K562 (cell line): ENCODE data around the gene CILP. TPM values are rescaled to one million over a fixed set of nuclear protein-coding genes. Genes with fewer than 3 reads are reported as not detected.
A peak's percentile ranks its signal among the peaks of the same experiment; 100 is the strongest.

Source experiments
- ATAC-seq: fragments of 200-7000 bp; cut with Tn5 transposase; 3 replicates; pipeline ENCODE4 v1.9.1; 2020; ENCODE audit warnings: moderate library complexity
- BruUV-seq: library from RNA; stranded (reverse); fragments of 400-500 nt; replicated peaks from 2 replicates; lab custom pipeline; 2021; lab: Mats Ljungman, UMichigan
- CTCF ChIA-PET: fragments of 300-600 bp; formaldehyde crosslinking; extraction: SDS; loops from one replicate; lab custom pipeline; 2021; ENCODE audit warnings: low intra/inter-chr PET ratio; lab: Yijun Ruan, JAX
- POLR2A ChIA-PET: fragments of 300-600, 350-650 bp; sonication (Branson Sonifier 250); formaldehyde crosslinking; extraction: SDS; loops from one replicate; lab custom pipeline; 2021; ENCODE audit warnings: antibody characterized with exemption, inconsistent platforms; lab: Yijun Ruan, JAX
- DNase-seq, 4 experiments: peaks; one replicate each; pipeline versions ENCODE4 v3.0.0 to v3.0.0-alpha.2; 2011 to 2018; ENCODE audit warnings: low spot score in 3 of 4, mixed read lengths in 3 of 4; ENCODE audit errors: extremely low read depth in 1 of 4
- FAIRE-seq: peaks from 2 replicates; lab custom pipeline; 2011; peaks lifted over from hg19 to GRCh38; lab: Jason Lieb, UNC
- H2AFZ ChIP-seq: 2 replicates; pipeline ENCODE4 v1.6.0; 2011; ENCODE audit warnings: low read depth, low read length, control low read depth, inconsistent platforms
- H3K27ac ChIP-seq: fragments of 200-600 bp; 3 replicates; pipeline ENCODE4 v1.8.0; 2011; ENCODE audit warnings: low read depth, mild to moderate bottlenecking, control low read depth, inconsistent platforms, low read length, moderate library complexity, mixed read lengths; ENCODE audit errors: extremely low read depth
- H3K27me3 ChIP-seq, 2 experiments: fragments of 300-600 bp in 1 of 2; 2 replicates in 1 of 2; 3 replicates in 1 of 2; pipeline versions ENCODE4 v1.6.0 to v1.8.0; 2011; ENCODE audit warnings: inconsistent platforms in 2 of 2, low read length in 2 of 2, mild to moderate bottlenecking in 1 of 2, mixed read lengths in 1 of 2, moderate library complexity in 1 of 2; ENCODE audit not compliant: control insufficient read depth in 2 of 2, insufficient read depth in 2 of 2
- H3K36me3 ChIP-seq: fragments of 300-600 bp; 3 replicates; pipeline ENCODE4 v1.8.0; 2011; ENCODE audit warnings: mild to moderate bottlenecking, low read length, inconsistent platforms; ENCODE audit not compliant: control insufficient read depth, insufficient read depth
- H3K4me1 ChIP-seq, 2 experiments: fragments of 200-600 bp in 1 of 2; replicated peaks in 1 of 2; 2 replicates in 1 of 2; 3 replicates in 1 of 2; pipeline versions ENCODE4 v1.5.1 to v1.8.0; 2011; ENCODE audit warnings: inconsistent platforms in 2 of 2, low read length in 2 of 2, mild to moderate bottlenecking in 1 of 2, mixed read lengths in 1 of 2, moderate library complexity in 1 of 2; ENCODE audit not compliant: control insufficient read depth in 2 of 2, insufficient read depth in 2 of 2
- H3K4me2 ChIP-seq: 2 replicates; pipeline ENCODE4 v1.6.1; 2011; ENCODE audit warnings: low read length, control low read depth, inconsistent platforms, mixed read lengths; ENCODE audit not compliant: insufficient read depth
- H3K4me3 ChIP-seq: fragments of 200-600 bp; sonication (generic), shearing (Covaris generic); 2 replicates; pipeline ENCODE4 v1.5.1; 2016; ENCODE audit warnings: control low read depth, inconsistent platforms
- H3K79me2 ChIP-seq: fragments of 200-600 bp; 3 replicates; pipeline ENCODE4 v1.8.0; 2011; ENCODE audit warnings: low read length, inconsistent platforms; ENCODE audit not compliant: control insufficient read depth, insufficient read depth
- H3K9ac ChIP-seq, 2 experiments: 2 replicates each; pipeline versions ENCODE4 v1.6.0 to v1.6.1; 2011; ENCODE audit warnings: low read depth in 2 of 2, low read length in 2 of 2, control low read depth in 1 of 2, inconsistent platforms in 1 of 2, mild to moderate bottlenecking in 1 of 2, mixed read lengths in 1 of 2; ENCODE audit not compliant: insufficient read depth in 1 of 2
- H3K9me1 ChIP-seq: one replicate; pipeline ENCODE4 v1.6.0; 2011; ENCODE audit warnings: inconsistent platforms, mild to moderate bottlenecking, low read length, moderate library complexity; ENCODE audit not compliant: control insufficient read depth, insufficient read depth
- H3K9me3 ChIP-seq: replicated peaks from 2 replicates; pipeline ENCODE4 v1.5.1; 2011; ENCODE audit warnings: low read depth, low read length, inconsistent platforms; ENCODE audit not compliant: control insufficient read depth, insufficient read depth
- H4K20me1 ChIP-seq: replicated peaks from 2 replicates; pipeline ENCODE4 v1.6.1; 2011; ENCODE audit warnings: low read length, inconsistent platforms, mixed read lengths; ENCODE audit not compliant: control insufficient read depth, insufficient read depth
- CAMTA2 ChIP-seq: fragments of 250-450 bp; sonication (Bioruptor Pico); conservative IDR thresholded peaks from 2 replicates; pipeline ENCODE4 v1.5.1; 2022
- CBFA2T3 ChIP-seq: fragments of 450-650 bp; IDR thresholded peaks from 2 replicates; pipeline ENCODE4 v1.6.1; 2017
- NFE2L1 ChIP-seq: fragments of 450-650 bp; IDR thresholded peaks from 2 replicates; pipeline ENCODE4 v1.6.1; 2016; ENCODE audit warnings: missing genetic modification characterization, low read depth, mild to moderate bottlenecking, missing compliant biosample characterization, moderate library complexity, borderline replicate concordance
- RNF219 ChIP-seq: fragments of 250-450 bp; sonication (Bioruptor Pico); IDR thresholded peaks from 2 replicates; pipeline ENCODE4 v1.5.0; 2022; ENCODE audit warnings: mild to moderate bottlenecking
- SNAPC5 ChIP-seq: fragments of 250-450 bp; sonication (Bioruptor Pico); IDR thresholded peaks from 2 replicates; pipeline ENCODE4 v1.8.0; 2021; ENCODE audit warnings: moderate library complexity, mild to moderate bottlenecking, inconsistent platforms
- SOX6 ChIP-seq: fragments of 450-650 bp; IDR thresholded peaks from 2 replicates; pipeline ENCODE4 v1.6.1; 2014; ENCODE audit warnings: mild to moderate bottlenecking
- TCF3 ChIP-seq: sonication (generic); formaldehyde crosslinking; IDR thresholded peaks from 2 replicates; pipeline ENCODE4 v1.4.0; 2020; ENCODE audit warnings: mild to moderate bottlenecking, missing genetic modification reagents
- THRAP3 ChIP-seq: fragments of 450-650 bp; IDR thresholded peaks from 2 replicates; pipeline ENCODE4 v1.6.1; 2016; ENCODE audit warnings: mild to moderate bottlenecking, inconsistent platforms, borderline replicate concordance
- YBX1 ChIP-seq: fragments of 450-650 bp; IDR thresholded peaks from 2 replicates; pipeline ENCODE4 v1.7.1; 2016; ENCODE audit warnings: mild to moderate bottlenecking
- ZFPM2 ChIP-seq: fragments of 250-450 bp; sonication (Bioruptor Pico); IDR thresholded peaks from 2 replicates; pipeline ENCODE4 v1.5.1; 2022; ENCODE audit warnings: mild to moderate bottlenecking
- ZNF347 ChIP-seq: fragments of 450-650 bp; formaldehyde crosslinking; IDR thresholded peaks from 2 replicates; pipeline ENCODE4 v1.4.0; 2020; ENCODE audit warnings: low read depth, mild to moderate bottlenecking, moderate library complexity
- ZNF436 ChIP-seq: fragments of 250-450, 450-650 bp; sonication (Bioruptor Pico); formaldehyde crosslinking; IDR thresholded peaks from 2 replicates; pipeline ENCODE4 v1.7.0; 2020; ENCODE audit warnings: mild to moderate bottlenecking
- ZNF507 ChIP-seq: conservative IDR thresholded peaks from 2 replicates; pipeline ENCODE4 v1.6.1; 2017; ENCODE audit warnings: missing genetic modification characterization, missing compliant biosample characterization
- ZSCAN32 ChIP-seq: fragments of 450-650 bp; formaldehyde crosslinking; IDR thresholded peaks from 2 replicates; pipeline ENCODE4 v1.4.0; 2020; ENCODE audit warnings: mild to moderate bottlenecking, moderate library complexity
- WGBS: fragments of 100-300 bp; shearing (Covaris generic); methylation state at CpG from one replicate; pipeline ENCODE4 v1.1.6; 2016; ENCODE audit warnings: low coverage, mixed read lengths; ENCODE audit not compliant: insufficient coverage; ENCODE audit errors: missing lambda C conversion rate; 5-methylcytosine and 5-hydroxymethylcytosine counted together
- in situ Hi-C: fragments of 300-500 bp; cut with MboI; formaldehyde crosslinking; loops from 4 replicates; pipeline ENCODE4 v1.15.0; 2018; ENCODE audit warnings: inconsistent platforms, mixed read lengths
- intact Hi-C: fragments of 100-400 bp; cut with micrococcal nuclease; formaldehyde crosslinking; loops from 2 replicates; pipeline ENCODE4 v1.14.2; 2022
- polyA plus RNA-seq, 8 experiments: library from polyadenylated mRNA; depleted of rRNA in 4 of 8; stranded (reverse) in 5 of 8; unstranded in 3 of 8; fragments of >200 nt; fragmentation: Nextera tagmentation in 2 of 8; fragmentation: Illumina TruSeq in 1 of 8; extraction: Ambion mirVana in 2 of 8; extraction: Trizol in 1 of 8; gene quantifications; 2 replicates each; pipeline versions ENCODE4 v1.2.1 to v1.2.3, GENCODE V29; 2011 to 2014; ENCODE audit warnings: inconsistent platforms in 1 of 8, missing spikeins in 1 of 8
- total RNA-seq, 7 experiments: library from RNA; depleted of rRNA in 6 of 7; stranded (reverse); fragments of >200 nt in 6 of 7; fragmentation: Illumina TruSeq in 2 of 7; extraction: Trizol in 2 of 7; gene quantifications; 2 replicates each; pipeline versions ENCODE4 v1.2.1 to v1.2.3, GENCODE V29; 2011 to 2021; ENCODE audit warnings: low replicate concordance in 1 of 7

Gene CILP
- total and polyA plus RNA-seq, 9 of the 15 experiments (the other 6 are each of a cell fraction or from before 2014, with no cell fraction given), result 0.03 TPM; not detected in 8

- peaks cover 12 to 22% of the 10 kb centered on the region in 2 experiments; a peak in 3 of 5 replicates for H3K4me1 ChIP-seq
- ATAC-seq (no peak), DNase-seq (no peak)
- ChIA-PET POLR2A (interaction anchor here (1.0 kb wide), 1 partner anchor 65 kb away, joined by 3 read pairs; the partner anchor contains the start of gene PARP16), CTCF (no interaction called here)
- H4K20me1 ChIP-seq, result no peaks in the 10 kb centered on the region
- WGBS, result 32% methylated on average over 2 of the region's 2 CpGs
- BruUV-seq, result no TSS peak
- H3K27ac ChIP-seq, result no peak overlapping the region; the same call in 2 of the 3 replicates
- H3K4me2 ChIP-seq, result no peak overlapping the region
- H3K9ac ChIP-seq, result no peak overlapping the region
- in situ Hi-C loops, result no loop called here
- H2AFZ ChIP-seq, result peak overlapping the region; percentile 71
- no peaks in the 10 kb centered on the region for H3K9me3 ChIP-seq
- H3K27me3 ChIP-seq, result no peaks in the 10 kb centered on the region
- H3K9me1 ChIP-seq, result no peaks in the 10 kb centered on the region
- TF ChIP-seq NFE2L1 (tag) (no peak), SOX6 (no peak), ZNF436 (CRISPR knock-in tag) (no peak)
- TF ChIP-seq, all 486 proteins: peak for 0
- intact Hi-C loops, result no loop called here
- Histone ChIP-seq H3K79me2 (no peaks in the 10 kb centered on the region), H3K36me3 (no peaks in the 10 kb centered on the region), H3K4me3 (no peak overlapping the region)
- no peak for FAIRE-seq
Observed at GRCh38 chr15:65221697-65222096, 10.4 kb upstream of the CILP start.

GRCh38 chr15:65219137-65219536, 7.9 kb upstream of the CILP start:
- Histone ChIP-seq H3K79me2 (no peaks in the 10 kb centered on the region), H2AFZ (no peak overlapping the region; the same call in 1 of the 2 replicates), H3K9ac (no peak overlapping the region), H3K27me3 (no peaks in the 10 kb centered on the region), H3K27ac (no peak overlapping the region; the same call in 2 of the 3 replicates), H3K36me3 (no peaks in the 10 kb centered on the region), H4K20me1 (no peaks in the 10 kb centered on the region), H3K4me3 (no peak overlapping the region), H3K4me1 (peaks cover 6 to 18% of the 10 kb centered on the region in 2 experiments; a peak in 3 of 5 replicates), H3K4me2 (no peak overlapping the region), H3K9me3 (no peaks in the 10 kb centered on the region), H3K9me1 (no peaks in the 10 kb centered on the region)
- no TSS peak for BruUV-seq
- TF ChIP-seq RNF219 (CRISPR knock-in tag), result no peak
- TF ChIP-seq ZSCAN32 (CRISPR knock-in tag), result no peak
- no peak for TF ChIP-seq CAMTA2 (CRISPR knock-in tag)
- no peak for TF ChIP-seq ZNF507 (tag)
- no peak for TF ChIP-seq SNAPC5 (CRISPR knock-in tag)
- no peak for TF ChIP-seq CBFA2T3
- no peak for TF ChIP-seq TCF3
- TF ChIP-seq ZNF347, result no peak
- TF ChIP-seq ZFPM2 (CRISPR knock-in tag), result no peak
- no peak for TF ChIP-seq THRAP3
- no peak for TF ChIP-seq YBX1
- no peak for ATAC-seq
- intact Hi-C loops (no loop called here), in situ Hi-C loops (no loop called here)
- FAIRE-seq, result peak; percentile 6
- ChIA-PET CTCF (no interaction called here), POLR2A (no interaction called here)
- DNase-seq, result no peak
- 65% methylated on average over 3 of the region's 3 CpGs for WGBS
